ENCODE data around the gene GNG8.

GNG8 gene

DNA sequence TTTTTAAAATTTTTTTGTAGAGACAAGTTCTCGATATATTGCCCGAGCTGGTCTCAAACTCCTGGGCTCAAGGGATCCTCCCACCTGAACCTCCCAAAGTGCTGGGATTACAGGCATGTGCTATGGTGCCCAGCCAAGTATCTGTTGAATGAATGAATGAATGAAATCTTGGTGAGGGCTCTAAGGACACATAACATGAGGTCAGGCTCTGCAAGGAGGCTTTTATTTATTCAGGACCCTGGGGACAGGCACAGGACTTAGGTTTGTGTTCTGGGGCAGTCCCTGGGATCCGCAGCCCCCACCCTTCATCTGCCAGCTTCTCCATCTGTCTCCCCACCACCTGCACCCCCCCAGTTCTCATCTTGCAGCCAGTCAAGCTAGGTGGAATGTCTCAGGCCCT lies 15.7 kb downstream of the GNG8 start:
- H3K4me1 ChIP-seq (ENCODE audit: control insufficient read depth in 1 of 2, insufficient read depth in 1 of 2, low read depth in 1 of 2, low read length in 1 of 2) = peaks cover 3 to 12% of the 10 kb centered on the region in 2 experiments

DNA sequence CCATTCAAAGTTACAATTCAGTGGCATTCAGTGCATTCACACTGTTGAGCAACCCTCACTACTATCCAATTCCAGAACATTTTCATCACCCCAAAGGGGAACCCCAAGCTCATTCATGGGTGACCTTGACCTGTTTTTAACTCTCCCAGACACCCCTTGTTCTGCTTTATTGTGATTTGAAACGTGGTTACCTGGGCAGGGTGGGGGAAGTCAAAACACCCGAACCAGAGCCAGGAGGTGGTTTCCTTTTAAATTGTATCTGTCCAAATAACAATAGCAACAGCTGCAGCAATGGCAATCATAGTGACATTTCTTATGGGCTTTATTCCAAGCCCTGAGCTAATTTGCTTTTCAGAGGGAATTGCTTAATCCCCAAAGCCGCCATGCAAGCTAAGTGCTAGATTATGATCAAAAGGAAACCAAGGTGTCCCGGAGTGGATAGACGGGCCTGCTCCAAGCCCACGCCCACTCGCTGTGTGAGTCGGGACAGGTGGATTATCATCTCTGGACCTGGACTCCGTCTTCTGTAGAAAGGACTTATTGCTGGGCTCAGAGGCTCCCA lies 17.3 kb downstream of the GNG8 start:
- Histone ChIP-seq H3K27me3 (peaks cover 29% of the 10 kb centered on the region), H3K4me1 (ENCODE audit: control insufficient read depth in 1 of 2, insufficient read depth in 1 of 2, low read depth in 1 of 2, low read length in 1 of 2) (peaks cover 3 to 12% of the 10 kb centered on the region in 2 experiments), H3K9me3 (no peaks in the 10 kb centered on the region), H3K4me3 (ENCODE audit: low read depth in 1 of 2, low read length in 1 of 2) (no peak overlapping the region), H3K36me3 (no peaks in the 10 kb centered on the region), H3K27ac (no peak overlapping the region)
- no peak for TF ChIP-seq CTCF (IDR thresholded peaks at IDR 0.05)

More for the DNA sequence above, 15.7 kb downstream of the GNG8 start:
- Histone ChIP-seq H3K9me3 (no peaks in the 10 kb centered on the region), H3K36me3 (no peaks in the 10 kb centered on the region), H3K27ac (no peak overlapping the region), H3K4me3 (ENCODE audit: low read depth in 1 of 2, low read length in 1 of 2) (no peak overlapping the region), H3K27me3 (peaks cover 42% of the 10 kb centered on the region)
- no peak for TF ChIP-seq CTCF (IDR thresholded peaks at IDR 0.05)

- Histone ChIP-seq H3K4me1 (ENCODE audit: control insufficient read depth in 1 of 2, insufficient read depth in 1 of 2, low read depth in 1 of 2, low read length in 1 of 2) (peaks cover 3 to 12% of the 10 kb centered on the region in 2 experiments), H3K27ac (no peak overlapping the region), H3K36me3 (no peaks in the 10 kb centered on the region), H3K4me3 (ENCODE audit: low read depth in 1 of 2, low read length in 1 of 2) (no peak overlapping the region), H3K9me3 (no peaks in the 10 kb centered on the region), H3K27me3 (peaks cover 30% of the 10 kb centered on the region)
- no peak for TF ChIP-seq CTCF (IDR thresholded peaks at IDR 0.05)
These were observed 18.4 kb downstream of the GNG8 start for GRCh38 chr19:46617601-46618000.

GRCh38 chr19:46616631-46617322 lies 19.2 kb downstream of the GNG8 start:
- no peak overlapping the region for H3K4me3 ChIP-seq (ENCODE audit: low read depth in 1 of 2, low read length in 1 of 2)
- no peaks in the 10 kb centered on the region for H3K9me3 ChIP-seq
- no peak overlapping the region for H3K27ac ChIP-seq
- H3K36me3 ChIP-seq = no peaks in the 10 kb centered on the region
- H3K27me3 ChIP-seq = peaks cover 38% of the 10 kb centered on the region
- no peak for TF ChIP-seq CTCF (IDR thresholded peaks at IDR 0.05)
- peaks cover 3 to 12% of the 10 kb centered on the region in 2 experiments for H3K4me1 ChIP-seq (ENCODE audit: control insufficient read depth in 1 of 2, insufficient read depth in 1 of 2, low read depth in 1 of 2, low read length in 1 of 2)

DNA sequence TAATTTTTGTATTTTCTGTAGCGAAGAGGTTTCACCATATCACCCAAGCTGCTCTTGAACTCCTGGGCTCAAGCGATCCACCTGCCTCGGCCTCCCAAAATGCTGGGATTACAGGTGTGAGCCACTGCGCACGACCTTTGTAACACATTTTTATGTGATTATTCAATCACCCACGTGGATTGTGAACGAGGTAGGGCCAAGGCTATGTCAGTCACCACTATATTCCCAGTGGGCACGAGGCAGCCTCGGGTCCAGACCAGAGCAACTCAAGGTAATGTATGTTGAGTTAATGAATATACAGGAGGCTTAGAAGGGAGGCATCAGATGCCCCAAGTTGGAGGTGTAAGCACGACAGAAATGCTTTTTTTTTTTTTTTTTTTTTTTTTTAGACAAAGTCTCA lies 20.0 kb downstream of the GNG8 start:
- H3K27me3 ChIP-seq = peaks cover 42% of the 10 kb centered on the region
- H3K4me3 ChIP-seq (ENCODE audit: low read depth in 1 of 2, low read length in 1 of 2) = no peak overlapping the region
- no peak for TF ChIP-seq CTCF (IDR thresholded peaks at IDR 0.05)
- peaks cover under 1% of the 10 kb centered on the region for H3K36me3 ChIP-seq
- H3K4me1 ChIP-seq (ENCODE audit: control insufficient read depth in 1 of 2, insufficient read depth in 1 of 2, low read depth in 1 of 2, low read length in 1 of 2) = peaks cover 3 to 12% of the 10 kb centered on the region in 2 experiments
- H3K9me3 ChIP-seq = no peaks in the 10 kb centered on the region
- no peak overlapping the region for H3K27ac ChIP-seq
